Epithelial cell of esophagus (primary cell): ENCODE measurements around the gene FNDC3B.
A peak's percentile ranks its signal among the peaks of the same experiment; 100 is the strongest.

Experiments used
- DNase-seq: peaks from one replicate; pipeline ENCODE4 v3.0.0; 2010; ENCODE audit warnings: low read depth
- H3K4me3 ChIP-seq: 2 replicates; pipeline ENCODE4 v1.5.1; 2011; ENCODE audit warnings: mild to moderate bottlenecking, low read length, control low read depth
- TF ChIP-seq, protein P1 (sequence below): IDR thresholded peaks from 2 replicates; pipeline ENCODE4 v1.5.1; 2011; ENCODE audit warnings: low read depth, mild to moderate bottlenecking, low read length, control low read depth, inconsistent platforms; ENCODE audit not compliant: insufficient read depth; ENCODE audit errors: missing control alignments

FNDC3B gene

DNA sequence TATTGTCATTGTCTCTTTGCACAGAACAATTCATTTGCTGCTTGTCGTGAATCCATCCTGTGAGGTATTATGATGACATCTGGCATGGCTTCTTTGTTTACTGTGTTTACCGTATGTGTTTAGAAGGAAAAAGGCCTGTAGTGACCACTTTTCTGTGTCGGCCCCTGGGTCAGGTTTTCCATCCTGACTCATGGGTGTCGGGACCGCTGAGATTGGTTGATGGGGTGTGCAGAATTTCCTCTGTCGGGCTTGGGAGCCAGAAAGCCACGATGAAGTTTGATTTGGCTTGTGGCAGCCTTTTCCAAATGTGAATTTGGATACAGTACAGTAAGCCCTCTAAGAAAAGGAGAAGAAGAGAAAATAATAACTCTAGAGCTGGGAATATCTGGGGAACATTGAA, 113.5 kb downstream of the FNDC3B start:
- TF ChIP-seq, protein P1, sequence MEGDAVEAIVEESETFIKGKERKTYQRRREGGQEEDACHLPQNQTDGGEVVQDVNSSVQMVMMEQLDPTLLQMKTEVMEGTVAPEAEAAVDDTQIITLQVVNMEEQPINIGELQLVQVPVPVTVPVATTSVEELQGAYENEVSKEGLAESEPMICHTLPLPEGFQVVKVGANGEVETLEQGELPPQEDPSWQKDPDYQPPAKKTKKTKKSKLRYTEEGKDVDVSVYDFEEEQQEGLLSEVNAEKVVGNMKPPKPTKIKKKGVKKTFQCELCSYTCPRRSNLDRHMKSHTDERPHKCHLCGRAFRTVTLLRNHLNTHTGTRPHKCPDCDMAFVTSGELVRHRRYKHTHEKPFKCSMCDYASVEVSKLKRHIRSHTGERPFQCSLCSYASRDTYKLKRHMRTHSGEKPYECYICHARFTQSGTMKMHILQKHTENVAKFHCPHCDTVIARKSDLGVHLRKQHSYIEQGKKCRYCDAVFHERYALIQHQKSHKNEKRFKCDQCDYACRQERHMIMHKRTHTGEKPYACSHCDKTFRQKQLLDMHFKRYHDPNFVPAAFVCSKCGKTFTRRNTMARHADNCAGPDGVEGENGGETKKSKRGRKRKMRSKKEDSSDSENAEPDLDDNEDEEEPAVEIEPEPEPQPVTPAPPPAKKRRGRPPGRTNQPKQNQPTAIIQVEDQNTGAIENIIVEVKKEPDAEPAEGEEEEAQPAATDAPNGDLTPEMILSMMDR, result no peak
- peak; percentile 32 for DNase-seq
- no peak overlapping the region for H3K4me3 ChIP-seq

DNA sequence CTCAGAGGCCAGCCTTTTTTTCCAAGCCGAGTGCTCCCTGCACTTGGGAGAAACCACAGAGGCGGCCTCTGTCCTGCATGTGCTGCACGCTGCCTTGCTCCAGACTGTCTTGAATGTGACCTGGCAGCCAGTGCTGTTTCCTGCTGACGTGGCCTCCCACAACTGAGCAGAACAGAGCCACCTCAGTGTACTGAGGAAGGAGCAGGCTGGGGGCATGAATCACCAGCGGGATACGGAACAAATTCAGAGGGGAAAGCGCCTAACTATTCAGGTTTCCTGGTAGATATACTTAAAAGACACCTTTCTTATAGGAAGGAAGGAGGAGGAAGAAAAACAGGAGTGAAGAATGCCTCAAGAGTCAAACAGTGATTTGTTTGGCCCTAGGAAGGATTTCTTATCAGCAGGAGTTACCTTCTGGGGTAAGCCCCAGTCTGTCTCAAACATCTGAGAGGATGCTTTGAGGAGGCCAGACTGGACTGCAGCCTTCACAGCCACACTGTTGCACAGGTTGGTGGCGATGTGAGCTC, 114.0 kb downstream of the FNDC3B start:
- TF ChIP-seq, protein P1, result no peak
- DNase-seq, result peak; percentile 96
- H3K4me3 ChIP-seq, result no peak overlapping the region

GRCh38 chr3:172154768-172155664, 115.6 kb downstream of the FNDC3B start:
- DNase-seq, result peak; percentile 23
- H3K4me3 ChIP-seq, result no peak overlapping the region
- TF ChIP-seq, protein P1, result no peak

DNA sequence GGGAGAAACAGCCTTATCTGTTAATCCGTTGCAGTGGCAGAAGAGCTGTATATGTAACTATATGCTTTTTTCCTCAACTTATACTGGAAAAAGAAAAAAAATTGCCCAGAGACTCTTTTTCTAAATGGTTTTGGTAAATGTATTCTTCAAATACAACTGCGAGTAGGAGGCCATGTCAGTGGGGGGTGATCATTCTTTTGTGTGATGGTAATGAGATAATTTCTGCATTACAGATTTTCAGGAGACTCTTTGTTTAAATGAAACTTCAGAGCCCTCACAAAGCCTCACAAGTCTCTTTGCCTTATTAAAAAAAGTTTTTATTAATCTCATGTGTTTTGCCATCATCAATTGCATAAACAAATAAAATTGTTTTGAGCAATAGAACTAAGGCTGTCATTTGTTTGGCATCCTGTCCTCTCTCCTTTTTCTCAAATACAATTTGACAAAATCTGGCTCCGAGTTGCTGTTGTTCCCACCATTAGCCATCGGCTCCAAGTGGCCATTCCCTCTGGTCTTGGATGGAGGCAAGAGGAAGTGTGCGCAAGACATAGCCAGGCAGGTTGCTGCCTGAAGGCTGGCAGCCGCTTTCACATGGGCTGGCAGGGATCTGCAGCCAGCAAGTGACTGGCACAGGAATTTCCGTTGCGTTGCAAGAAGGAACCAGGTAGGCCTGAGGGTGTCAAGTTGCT, 116.7 kb downstream of the FNDC3B start:
- DNase-seq, result peak; percentile 96
- no peak overlapping the region for H3K4me3 ChIP-seq
- TF ChIP-seq, protein P1, result no peak

DNA sequence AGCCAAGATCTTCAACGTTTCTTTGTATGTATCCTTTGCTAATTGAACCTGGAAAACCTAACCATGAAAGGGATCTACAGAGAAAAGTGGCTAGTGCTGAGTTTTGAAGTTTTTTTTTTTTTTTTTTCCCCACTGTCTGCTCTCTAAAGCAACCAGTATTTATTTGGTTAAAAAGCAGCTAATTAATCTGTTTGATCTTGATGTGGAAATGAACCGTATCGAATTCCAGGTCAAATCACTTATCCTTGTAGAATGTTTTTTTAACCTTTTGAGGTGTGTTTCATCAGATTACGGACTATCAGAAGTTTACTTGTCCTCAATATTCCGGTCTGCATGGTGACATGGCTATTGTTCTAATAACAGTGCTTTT, 117.2 kb downstream of the FNDC3B start:
- TF ChIP-seq, protein P1, result no peak
- no peak overlapping the region for H3K4me3 ChIP-seq
- no peak for DNase-seq

GRCh38 chr3:172157564-172158258, 118.3 kb downstream of the FNDC3B start:
- no peak overlapping the region for H3K4me3 ChIP-seq
- DNase-seq, result peak; percentile 46
- TF ChIP-seq, protein P1, result no peak
